CD4-positive, alpha-beta T cell treated with Interferon alpha-2 for 1 hour (primary cell): ENCODE measurements around the gene DNAJB13.
A peak's percentile ranks its signal among the peaks of the same experiment; 100 is the strongest.

Experiments used
- DNase-seq, 2 donors: peaks; one replicate each; pipeline ENCODE4 v3.0.0-alpha.2; 2020 to 2022

The DNAJB13 gene

DNA sequence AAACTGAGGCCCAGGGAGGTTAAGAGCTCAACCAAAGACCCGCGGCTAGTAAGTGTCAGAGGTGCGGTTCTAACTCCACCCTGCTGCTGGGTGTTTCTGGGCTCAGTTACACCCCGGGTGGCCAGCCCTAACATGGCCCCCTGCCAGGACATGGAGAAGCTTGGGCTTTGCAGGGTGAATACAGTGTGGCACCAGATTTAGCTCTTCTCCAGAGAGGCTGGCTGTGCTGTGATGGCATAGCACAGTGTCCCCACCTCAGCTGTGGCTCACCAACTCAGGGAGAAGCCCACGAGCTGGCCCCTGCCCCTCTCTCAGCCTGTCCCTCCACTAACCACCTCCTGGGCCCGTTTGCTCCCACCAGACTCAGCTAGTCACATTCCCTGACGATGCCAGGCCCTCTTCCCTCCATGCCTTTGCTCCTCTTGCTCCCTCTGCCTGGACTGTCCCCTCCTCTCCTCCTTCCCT, 51.0 kb downstream of the DNAJB13 start:
- DNase-seq: no peak

GRCh38 chr11:74002832-74003231, 52.0 kb downstream of the DNAJB13 start:
- DNase-seq: no peak

GRCh38 chr11:74004046-74004695, 53.3 kb downstream of the DNAJB13 start:
- DNase-seq: no peak

DNA sequence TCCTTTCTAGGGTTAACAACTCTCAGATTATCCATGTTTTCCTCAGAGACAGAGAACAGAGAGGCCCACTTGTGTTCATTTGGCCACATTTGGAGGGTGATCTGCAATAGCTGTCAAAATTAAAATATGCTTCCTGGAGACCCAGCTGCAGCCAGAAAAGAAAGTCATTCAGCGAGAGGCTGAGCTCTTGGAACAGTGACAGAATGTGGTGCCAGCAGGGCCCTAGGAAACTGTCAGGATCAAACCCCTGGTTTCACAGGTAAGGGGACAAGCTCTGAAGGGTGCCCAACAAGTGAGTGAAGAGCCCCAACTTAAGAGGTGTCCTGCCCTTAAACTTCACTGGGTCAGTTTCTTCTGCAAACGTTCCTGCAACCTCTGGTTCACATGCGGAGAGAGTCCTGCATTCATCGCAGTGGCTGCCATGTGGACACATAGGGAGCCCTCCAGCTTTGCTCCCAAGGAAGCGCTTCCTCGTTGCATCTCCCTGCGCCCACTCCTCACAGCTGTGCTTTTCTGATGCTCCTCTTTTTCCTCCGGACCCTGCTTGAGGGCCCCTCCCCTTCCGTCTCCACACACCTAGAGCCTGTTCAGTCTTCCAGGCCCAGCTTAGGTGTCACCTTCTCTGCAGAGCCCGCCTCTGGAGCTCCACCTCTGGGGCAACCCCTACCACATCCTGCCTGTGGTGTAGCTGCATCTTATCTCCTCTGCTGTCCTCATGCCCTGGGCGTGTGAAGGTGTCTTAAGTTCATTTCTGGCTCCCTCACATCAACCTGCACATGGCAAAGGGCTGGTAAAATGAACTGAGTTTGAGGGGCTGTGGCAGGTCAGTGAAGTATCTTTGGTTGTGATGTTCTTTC, 54.2 kb downstream of the DNAJB13 start:
- DNase-seq: peak; percentile 86 to 89

DNA sequence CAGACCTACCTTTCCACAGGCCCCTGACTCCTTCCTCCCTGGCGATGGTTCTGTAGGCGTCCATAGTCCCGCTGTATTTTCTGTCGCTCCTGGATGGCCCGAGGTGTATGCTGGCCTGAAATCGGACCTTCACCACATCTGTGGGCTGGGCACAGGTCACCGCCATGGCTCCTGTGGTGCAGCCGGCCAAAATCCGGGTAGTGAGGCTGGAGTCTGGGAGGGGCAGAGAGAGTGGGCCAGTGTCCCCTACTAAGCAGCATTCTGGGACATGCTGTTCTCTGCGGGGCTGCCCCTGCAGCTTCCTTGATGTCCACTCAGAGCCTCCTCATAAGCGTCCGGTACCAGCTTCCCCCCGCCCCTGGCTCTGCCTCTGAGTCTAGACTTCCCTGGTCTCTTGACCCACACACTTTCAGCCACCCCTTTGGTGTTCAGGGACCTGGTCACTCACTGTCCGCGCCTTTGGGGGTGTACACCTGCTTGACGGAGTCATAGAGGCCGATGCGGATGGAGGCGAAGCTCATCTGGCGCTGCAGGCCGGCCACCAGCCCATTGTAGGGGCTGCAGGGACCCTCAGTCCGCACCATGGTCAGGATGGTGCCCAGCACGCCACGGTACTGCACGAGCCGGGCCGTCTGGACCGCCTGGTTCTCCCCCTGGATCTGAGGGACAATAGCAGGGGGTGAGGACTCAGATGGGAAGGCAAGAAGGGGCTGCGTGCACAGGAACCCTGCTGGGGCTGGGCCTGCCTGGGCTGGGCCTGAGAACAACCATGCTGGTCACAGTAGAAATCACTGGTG, 55.1 kb downstream of the DNAJB13 start:
- no peak for DNase-seq

GRCh38 chr11:74006743-74007304, 56.0 kb downstream of the DNAJB13 start:
- no peak for DNase-seq

DNA sequence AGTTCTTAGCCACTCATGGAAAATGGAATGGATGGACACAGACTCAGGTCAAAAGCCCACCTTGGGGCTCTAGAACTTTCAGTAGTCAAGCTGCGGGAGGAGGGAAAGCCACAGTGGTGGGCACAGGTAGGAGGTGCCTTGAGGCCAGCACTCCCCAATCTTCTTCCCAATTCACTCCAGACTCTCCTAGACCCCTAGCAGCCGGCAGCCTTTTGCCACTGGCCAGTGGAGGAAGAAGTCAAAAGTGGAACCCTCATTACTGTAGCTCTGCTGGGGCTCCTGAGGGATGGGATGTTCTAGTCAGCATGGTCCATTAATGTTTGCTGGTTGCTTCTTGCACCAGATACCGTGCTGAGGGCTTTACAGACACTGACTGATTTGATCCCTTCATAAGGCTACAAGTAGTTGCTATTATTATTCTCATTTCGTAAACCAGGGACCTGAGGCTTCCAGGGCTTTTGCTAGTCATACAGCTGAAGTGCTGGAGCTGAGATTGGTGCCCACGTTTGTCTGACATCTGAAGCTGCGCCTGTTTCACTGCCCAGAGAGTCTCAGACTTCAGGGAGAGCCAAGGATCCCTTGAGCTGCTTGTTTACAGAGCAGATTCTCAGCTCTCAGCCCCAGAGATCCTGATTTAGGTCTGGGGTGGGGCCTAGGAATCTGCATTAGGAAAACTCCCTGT, 57.0 kb downstream of the DNAJB13 start:
- no peak for DNase-seq

- no peak for DNase-seq
Observed at GRCh38 chr11:74008373-74009229, 57.8 kb downstream of the DNAJB13 start, which contains the start of gene UCP3. Gene UCP3 (minus strand): TSS chr11:74009085. CDS start chr11:74007042, 2,043 bp downstream.

DNA sequence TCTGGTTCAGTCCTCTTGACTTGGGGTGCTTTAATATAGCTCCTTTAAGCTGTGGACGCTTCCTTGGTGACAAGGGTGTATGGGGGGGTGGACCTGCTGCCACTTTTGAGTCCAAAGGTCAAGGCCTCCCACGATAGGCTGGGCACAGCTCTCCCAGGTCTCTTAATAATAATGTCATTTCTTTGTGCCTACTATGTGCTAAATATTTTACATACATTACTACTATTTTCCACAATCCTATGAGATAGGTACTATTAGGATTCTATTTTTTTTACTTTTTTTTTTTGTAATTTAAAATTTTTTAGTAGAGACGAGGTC, 58.4 kb downstream of the DNAJB13 start:
- DNase-seq: no peak

- no peak for DNase-seq
Observed at GRCh38 chr11:74009675-74010305, 59.0 kb downstream of the DNAJB13 start.

DNA sequence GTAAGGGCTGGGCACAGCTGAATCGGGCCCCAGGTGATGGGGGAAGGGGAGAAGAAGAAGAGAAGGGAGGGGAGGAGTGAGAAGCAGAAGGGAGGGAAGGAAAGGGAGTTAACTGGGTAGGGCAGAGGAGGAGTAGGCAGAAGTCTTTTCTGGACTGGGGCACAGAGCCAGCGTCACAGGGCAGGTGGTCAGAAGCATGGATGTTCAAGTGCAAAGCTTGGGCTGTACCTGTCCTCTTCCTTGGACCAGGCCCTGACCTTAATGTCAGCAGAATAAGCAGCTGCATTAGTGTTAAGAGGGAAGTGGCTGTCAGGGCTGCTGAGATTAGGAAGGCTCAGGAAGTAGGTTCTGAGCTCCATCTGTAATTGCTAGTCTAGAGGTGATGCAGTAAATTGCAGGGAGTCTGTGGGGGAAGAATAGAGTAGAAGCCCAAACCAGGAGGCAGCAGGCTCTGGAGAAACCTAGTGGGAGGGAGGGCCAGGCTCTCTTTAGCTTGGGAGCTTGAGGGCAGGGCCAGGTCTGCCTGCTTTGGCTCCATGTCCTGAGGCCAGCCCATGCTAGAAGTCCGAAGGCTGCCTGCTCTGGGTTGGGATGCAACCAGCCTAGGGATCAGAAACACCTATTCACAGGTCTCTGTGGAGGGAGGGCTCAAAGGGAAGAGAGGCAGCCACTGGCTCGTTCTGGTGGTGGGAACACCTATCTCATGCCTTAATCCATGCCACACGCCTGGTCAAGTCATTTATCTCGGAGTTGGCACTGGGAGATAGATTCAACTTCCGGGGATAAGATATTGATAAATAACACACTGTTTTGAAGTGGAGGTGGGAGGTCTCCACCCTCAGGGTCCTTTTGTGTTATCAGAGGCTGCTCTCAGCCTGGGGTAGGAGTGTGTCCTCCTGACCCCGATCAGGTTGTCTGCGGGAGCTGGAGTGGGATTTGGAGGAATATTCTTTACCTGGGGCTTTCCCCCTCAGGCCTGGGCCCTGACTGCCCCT, 59.8 kb downstream of the DNAJB13 start:
- DNase-seq: no peak

GRCh38 chr11:74011360-74012073, 60.7 kb downstream of the DNAJB13 start:
- peak; percentile 57 to 68 for DNase-seq

DNA sequence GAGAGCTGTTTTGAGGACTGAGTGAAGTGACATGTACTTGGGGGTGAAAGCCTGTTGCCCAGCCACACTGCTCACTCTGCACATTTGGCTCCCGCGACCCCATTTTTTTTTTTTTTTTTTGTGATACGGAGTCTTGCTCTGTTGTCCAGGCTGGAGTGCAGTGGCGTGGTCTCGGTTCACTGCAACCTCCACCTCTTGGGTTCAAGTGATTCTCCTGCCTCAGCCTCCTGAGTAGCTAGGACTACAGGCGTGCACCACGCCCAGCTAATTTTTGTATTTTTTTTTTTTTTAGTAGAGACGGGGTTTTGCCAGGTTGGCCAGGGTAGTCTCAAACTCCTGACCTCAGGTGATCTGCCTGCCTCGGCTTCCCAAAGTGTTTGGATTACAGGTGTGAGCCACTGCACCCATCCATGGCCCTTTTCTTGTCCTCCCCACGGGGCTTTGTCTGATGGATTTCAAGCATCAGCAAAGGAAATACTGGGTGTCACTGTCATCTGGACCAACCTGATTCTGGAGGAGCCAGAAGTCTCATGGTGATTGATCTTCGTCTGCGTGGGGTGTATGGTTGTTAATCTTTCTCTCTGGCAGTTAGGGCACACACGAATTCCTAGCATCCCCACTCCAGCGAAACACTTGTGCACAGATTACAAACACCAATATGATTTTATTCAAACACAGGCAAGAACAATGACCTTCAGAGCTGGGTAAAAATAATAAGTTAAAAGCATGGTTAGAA, 61.4 kb downstream of the DNAJB13 start:
- no peak for DNase-seq

DNA sequence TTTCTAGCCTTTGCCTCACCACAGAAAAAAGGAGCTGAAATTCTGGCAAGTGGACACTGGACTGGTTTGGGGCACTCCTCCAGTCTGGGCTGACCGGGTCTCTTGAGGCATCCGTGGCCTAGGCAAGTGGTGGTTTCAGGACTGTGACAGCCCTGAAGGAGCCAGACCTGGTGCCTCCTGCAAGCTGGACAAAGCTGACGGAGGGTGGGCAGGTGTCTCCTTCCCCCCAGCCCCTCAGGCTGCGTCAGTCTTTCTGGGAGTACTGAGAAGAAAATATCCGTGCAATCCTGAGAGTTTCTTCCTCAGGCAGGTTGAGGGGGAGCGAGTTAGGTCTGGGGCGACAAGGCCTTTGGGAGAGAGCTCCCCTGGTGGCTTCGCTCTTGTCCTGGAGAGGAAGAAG, 62.3 kb downstream of the DNAJB13 start:
- DNase-seq: no peak

- DNase-seq: no peak
Observed at GRCh38 chr11:74014880-74015279, 64.1 kb downstream of the DNAJB13 start.

GRCh38 chr11:74015919-74016684, 65.3 kb downstream of the DNAJB13 start:
- no peak for DNase-seq

DNA sequence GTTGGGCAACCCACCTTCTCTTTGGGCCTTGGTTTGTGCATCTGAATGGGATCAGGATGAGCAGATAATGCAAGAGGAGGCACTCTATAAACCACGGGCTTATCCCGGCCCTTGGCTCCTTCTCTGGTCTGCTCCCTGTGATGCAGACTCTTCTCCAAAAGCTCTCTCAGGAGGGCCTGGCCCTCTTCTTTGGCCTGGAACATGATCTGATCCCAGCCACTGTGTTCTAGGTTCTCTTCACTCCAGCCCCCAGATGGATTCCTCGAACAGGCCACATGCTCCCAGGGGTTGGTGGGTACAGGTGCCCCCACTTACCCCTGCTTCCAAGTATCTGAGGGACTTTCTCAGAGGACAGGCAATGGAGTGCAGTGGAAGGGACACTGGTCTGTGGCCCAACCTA, 66.8 kb downstream of the DNAJB13 start:
- no peak for DNase-seq
